Prostate gland (tissue), 2 donors: ENCODE results near the gene SLC28A1. TPM values are rescaled to one million over a fixed set of nuclear protein-coding genes. Genes with fewer than 3 reads are reported as not detected.

Experiments
- DNase-seq: peaks from one replicate; pipeline ENCODE4 v3.0.0-alpha.2; 2019; ENCODE audit warnings: low spot score
- H3K27ac ChIP-seq, 2 donors: fragments of 200-600 bp; sonication (generic); 2 replicates each; pipeline ENCODE4 v1.5.1; 2017 to 2019
- H3K27me3 ChIP-seq: fragments of 200-600 bp; sonication (generic); replicated peaks from 2 replicates; pipeline ENCODE4 v1.5.1; 2019; ENCODE audit not compliant: insufficient read depth
- H3K36me3 ChIP-seq, 2 donors: fragments of 200-600 bp; sonication (generic); 1 replicate in 1 of 2; 2 replicates in 1 of 2; pipeline versions ENCODE4 v1.5.1 to v1.8.1; 2017 to 2019
- H3K4me1 ChIP-seq: fragments of 200-600 bp; sonication (generic); replicated peaks from 2 replicates; pipeline ENCODE4 v1.5.1; 2019
- H3K4me3 ChIP-seq, 2 donors: fragments of 200-600 bp; sonication (generic); 2 replicates each; pipeline ENCODE4 v1.5.1; 2017 to 2019
- H3K9me3 ChIP-seq: fragments of 200-600 bp; sonication (generic); 2 replicates; pipeline ENCODE4 v1.5.1; 2017
- CTCF ChIP-seq, 4 experiments: fragments of 200-600 bp in 2 of 4; fragments of 450-650 bp in 2 of 4; sonication (generic) in 2 of 4; IDR thresholded peaks; 1 replicate in 3 of 4; 2 replicates in 1 of 4; pipeline ENCODE4 v1.5.1; 2016 to 2019; ENCODE audit warnings: antibody characterized with exemption in 4 of 4, mild to moderate bottlenecking in 2 of 4, moderate library complexity in 2 of 4
- POLR2A ChIP-seq: fragments of 450-650 bp; IDR thresholded peaks from one replicate; pipeline ENCODE4 v1.6.1; 2016; ENCODE audit warnings: antibody characterized with exemption, mild to moderate bottlenecking
- POLR2AphosphoS5 ChIP-seq: sonication (generic); formaldehyde crosslinking; IDR thresholded peaks from one replicate; pipeline ENCODE4 v1.6.1; 2017; ENCODE audit warnings: antibody characterized with exemption
- WGBS: methylation state at CpG from one replicate; pipeline ENCODE4 v1.1.5; 2018; 5-methylcytosine and 5-hydroxymethylcytosine counted together
- intact Hi-C: fragments of 100-400 bp; cut with DNase I; formaldehyde crosslinking; loops from one replicate; pipeline ENCODE4 v1.14.2; 2022
- total RNA-seq, 2 donors: library from RNA; depleted of rRNA; stranded (reverse); fragments of >200 nt; gene quantifications; one replicate each; pipeline ENCODE4 v1.1.0, GENCODE V29; 2016

SLC28A1 gene
- total RNA-seq, 2 donors from 2014 or later = not detected

GRCh38 chr15:84955089-84955848 lies 70.8 kb downstream of the SLC28A1 start:
- Histone ChIP-seq H3K4me3 (no peak overlapping the region), H3K36me3 (no peaks in the 10 kb centered on the region), H3K9me3 (no peaks in the 10 kb centered on the region), H3K4me1 (no peaks in the 10 kb centered on the region), H3K27me3 (no peaks in the 10 kb centered on the region), H3K27ac (no peak overlapping the region)
- intact Hi-C loops = loop anchor here (10.0 kb wide), 1 partner anchor 50 kb away; no protein-coding TSS in a partner anchor
- WGBS = 24% methylated on average over 15 of the region's 15 CpGs
- TF ChIP-seq CTCF (IDR thresholded peaks at IDR 0.05) = peak; percentile 28 to 88 (median 84)
- peak; percentile 30 for TF ChIP-seq POLR2AphosphoS5
- no peak for TF ChIP-seq POLR2A
- DNase-seq = peak; percentile 70

GRCh38 chr15:84956199-84956598 lies 71.7 kb downstream of the SLC28A1 start:
- TF ChIP-seq POLR2A (no peak), CTCF (IDR thresholded peaks at IDR 0.05) (no peak), POLR2AphosphoS5 (no peak)
- intact Hi-C loops = loop anchor here (10.0 kb wide), 1 partner anchor 49 kb away; no protein-coding TSS in a partner anchor
- Histone ChIP-seq H3K4me1 (no peaks in the 10 kb centered on the region), H3K27me3 (no peaks in the 10 kb centered on the region), H3K36me3 (no peaks in the 10 kb centered on the region), H3K4me3 (no peak overlapping the region), H3K9me3 (no peaks in the 10 kb centered on the region), H3K27ac (no peak overlapping the region)
- no peak for DNase-seq
- WGBS = 90% methylated on average over 2 of the region's 2 CpGs

DNA sequence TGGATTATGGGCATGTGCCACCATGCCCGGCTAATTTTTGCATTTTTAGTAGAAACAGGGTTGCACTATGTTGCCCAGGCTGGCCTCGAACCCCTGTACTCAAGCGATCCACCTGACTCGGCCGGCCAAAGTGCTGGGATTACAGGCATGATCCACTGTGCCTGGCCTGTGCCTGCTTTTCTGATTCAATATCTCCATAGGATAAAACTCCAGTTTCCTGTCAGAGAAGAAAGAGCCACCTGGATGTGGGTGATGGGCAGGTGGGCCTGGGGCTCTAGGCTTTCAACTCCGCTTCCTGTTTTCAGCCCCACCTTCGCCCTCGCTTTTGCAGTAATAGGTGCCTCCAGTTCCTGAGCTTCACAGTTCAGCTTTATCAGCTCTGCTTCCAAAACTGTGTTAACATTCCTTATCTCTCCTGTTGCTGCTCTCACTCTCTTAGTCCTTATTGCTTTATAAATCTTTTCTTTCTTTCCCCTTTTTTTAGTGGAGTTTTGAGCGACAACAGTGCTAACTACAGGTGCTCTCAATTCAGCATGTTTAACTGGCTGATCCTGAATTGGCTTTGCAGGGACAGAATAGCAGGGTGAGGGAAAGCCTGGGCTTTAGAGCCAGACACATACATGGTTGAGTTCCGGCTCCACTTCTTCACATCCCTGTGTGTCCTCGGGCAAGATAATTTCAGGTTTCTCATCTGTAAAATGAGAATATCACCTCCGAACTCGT lies 76.1 kb downstream of the SLC28A1 start:
- no peak for DNase-seq
- intact Hi-C loops = no loop called here
- Histone ChIP-seq H3K4me1 (no peaks in the 10 kb centered on the region), H3K27me3 (no peaks in the 10 kb centered on the region), H3K27ac (no peak overlapping the region), H3K36me3 (no peaks in the 10 kb centered on the region), H3K9me3 (no peaks in the 10 kb centered on the region), H3K4me3 (no peak overlapping the region)
- TF ChIP-seq POLR2AphosphoS5 = no peak
- 86% methylated on average over 13 of the region's 13 CpGs for WGBS

DNA sequence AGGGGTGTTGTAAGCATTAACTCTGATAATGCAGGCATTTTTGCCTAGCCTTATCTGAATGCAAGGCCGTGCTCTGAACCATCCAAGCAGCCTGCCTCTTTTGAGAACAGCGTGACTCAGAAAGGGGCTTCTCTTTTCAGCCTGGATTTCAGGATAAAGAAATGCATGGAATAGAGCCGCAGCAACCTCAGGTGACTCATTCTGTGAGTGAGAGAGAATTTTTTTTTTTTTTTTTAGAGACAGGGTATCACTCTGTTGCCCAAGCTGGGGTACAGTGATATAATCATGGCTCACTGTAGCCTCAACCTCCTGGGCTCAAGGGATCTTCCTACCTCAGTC lies 76.6 kb downstream of the SLC28A1 start:
- Histone ChIP-seq H3K9me3 (no peaks in the 10 kb centered on the region), H3K36me3 (no peaks in the 10 kb centered on the region), H3K27me3 (no peaks in the 10 kb centered on the region), H3K4me3 (no peak overlapping the region), H3K4me1 (no peaks in the 10 kb centered on the region), H3K27ac (no peak overlapping the region)
- no peak for TF ChIP-seq POLR2A
- no peak for TF ChIP-seq CTCF (IDR thresholded peaks at IDR 0.05)
- TF ChIP-seq POLR2AphosphoS5 = no peak
- DNase-seq = no peak
- WGBS = 92% methylated on average over 3 of the region's 3 CpGs
- intact Hi-C loops = no loop called here

DNA sequence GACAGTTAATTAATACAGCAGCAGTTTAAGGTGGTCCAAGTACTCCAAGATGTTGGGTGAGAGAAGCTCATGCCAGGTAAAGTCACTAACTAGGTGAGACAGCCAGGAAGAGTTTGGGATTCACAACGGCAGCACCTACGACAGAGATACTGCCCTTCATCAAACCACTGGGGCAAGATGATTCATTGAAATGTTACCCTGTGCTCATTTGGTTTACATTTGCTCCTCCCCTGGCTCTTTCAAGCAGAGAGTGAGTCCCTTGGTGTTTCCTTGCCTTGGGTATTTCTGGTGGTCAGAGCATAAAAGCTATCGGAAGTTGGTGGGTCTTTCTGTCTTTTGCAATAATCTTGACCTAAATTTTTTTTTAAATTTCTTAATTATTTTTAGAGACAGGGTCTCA lies 77.2 kb downstream of the SLC28A1 start:
- H3K27ac ChIP-seq = no peak overlapping the region
- no peaks in the 10 kb centered on the region for H3K9me3 ChIP-seq
- no peaks in the 10 kb centered on the region for H3K4me1 ChIP-seq
- WGBS = 67% methylated on average over 3 of the region's 3 CpGs
- no peaks in the 10 kb centered on the region for H3K27me3 ChIP-seq
- DNase-seq = no peak
- no peak for TF ChIP-seq POLR2A
- no peak for TF ChIP-seq POLR2AphosphoS5
- no peak for TF ChIP-seq CTCF (IDR thresholded peaks at IDR 0.05)
- no peaks in the 10 kb centered on the region for H3K36me3 ChIP-seq
- H3K4me3 ChIP-seq = no peak overlapping the region
- intact Hi-C loops = no loop called here
